ENCODE results near the gene CYP2D6.
"Not testable (repeated sequence)": the region's sequence is repeated elsewhere in the genome, so short reads cannot be mapped to it uniquely, and the experiment has no call there.

CYP2D6 gene

GRCh38 chr22:42138122-42138770, 7.6 kb upstream of the CYP2D6 start:
- TF ChIP-seq CTCF (IDR thresholded peaks at IDR 0.05; ENCODE audit: extremely low read depth, missing control alignments): no peak

GRCh38 chr22:42135688-42136087, 5.1 kb upstream of the CYP2D6 start:
- not testable (repeated sequence) for DNase-seq (ENCODE audit: low spot score)

More at GRCh38 chr22:42138122-42138770, 7.6 kb upstream of the CYP2D6 start:
- no peak for DNase-seq (ENCODE audit: low spot score)

- TF ChIP-seq CTCF (IDR thresholded peaks at IDR 0.05; ENCODE audit: extremely low read depth, missing control alignments): no peak
- DNase-seq (ENCODE audit: low spot score): no peak
Measured at GRCh38 chr22:42134100-42135020, 3.8 kb upstream of the CYP2D6 start.

- no peak for TF ChIP-seq CTCF (IDR thresholded peaks at IDR 0.05; ENCODE audit: extremely low read depth, missing control alignments)
- DNase-seq (ENCODE audit: low spot score): no peak
Measured at GRCh38 chr22:42132457-42132856, 1.8 kb upstream of the CYP2D6 start.

GRCh38 chr22:42131562-42131961, 952 bp upstream of the CYP2D6 start:
- no peak for TF ChIP-seq CTCF (IDR thresholded peaks at IDR 0.05; ENCODE audit: extremely low read depth, missing control alignments)
- DNase-seq (ENCODE audit: low spot score): no peak

GRCh38 chr22:42130182-42130581, 428 bp downstream of the CYP2D6 start:
- DNase-seq (ENCODE audit: low spot score): not testable (repeated sequence)

GRCh38 chr22:42128776-42129694, 1.6 kb downstream of the CYP2D6 start:
- peak; percentile 46 for DNase-seq (ENCODE audit: low spot score)

- DNase-seq (ENCODE audit: low spot score): not testable (repeated sequence)
Measured at GRCh38 chr22:42128007-42128406, 2.6 kb downstream of the CYP2D6 start.

GRCh38 chr22:42127606-42128005, 3.0 kb downstream of the CYP2D6 start:
- no peak for TF ChIP-seq CTCF (IDR thresholded peaks at IDR 0.05; ENCODE audit: extremely low read depth, missing control alignments)
- DNase-seq (ENCODE audit: low spot score): no peak

GRCh38 chr22:42123529-42123928, 7.1 kb downstream of the CYP2D6 start:
- not testable (repeated sequence) for DNase-seq (ENCODE audit: low spot score)

GRCh38 chr22:42120231-42121021, 10.2 kb downstream of the CYP2D6 start:
- peak; percentile 61 for DNase-seq (ENCODE audit: low spot score)

All from GM20000 (cell line).